Measurements from ENCODE around the gene ABCA5.

DNA sequence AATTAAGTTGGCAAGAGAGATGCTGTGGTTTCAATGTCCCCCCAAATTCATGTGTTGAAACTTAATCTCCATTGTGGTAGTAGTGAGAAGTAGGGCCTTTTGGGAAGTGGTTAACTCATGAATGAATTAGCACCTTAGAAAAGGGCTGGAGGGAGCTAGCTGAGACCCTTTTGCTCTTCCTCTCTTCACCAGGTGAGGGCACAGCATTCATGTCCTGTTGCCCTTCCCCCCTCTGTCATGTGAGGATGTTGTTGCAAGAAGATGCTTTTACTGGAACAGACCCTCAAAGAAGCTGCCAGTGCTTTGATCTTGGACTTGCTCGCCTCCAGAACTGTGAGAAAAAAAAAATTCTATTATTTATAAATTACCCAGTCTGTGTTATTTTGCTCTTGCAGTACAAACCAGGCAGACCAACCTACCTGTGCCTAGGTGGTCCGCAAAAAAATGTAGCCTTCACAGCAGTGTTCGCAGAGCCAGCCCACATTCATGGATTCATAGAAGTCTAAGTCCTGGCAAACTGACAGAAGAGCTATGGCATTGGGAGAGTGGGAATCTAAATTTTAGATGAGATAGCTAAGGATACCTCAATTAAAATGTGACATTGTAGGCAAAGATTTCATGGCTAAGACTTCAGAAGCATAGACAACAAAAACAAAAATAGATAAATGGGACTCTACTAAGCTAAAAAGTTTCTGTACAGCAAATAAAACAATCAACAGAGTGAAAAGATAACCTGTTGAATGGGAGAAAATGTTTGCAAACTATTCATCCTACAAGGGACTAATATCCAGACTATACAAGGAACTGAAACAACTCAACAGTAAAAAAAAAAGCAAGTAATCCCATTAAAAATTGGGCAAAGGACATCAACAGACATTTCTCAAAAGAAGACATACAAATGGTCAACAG, 32.0 kb upstream of the ABCA5 start:
- TF ChIP-seq EZH2 (IDR thresholded peaks at IDR 0.05; ENCODE audit: borderline replicate concordance, low read depth, low read length, severe bottlenecking), result no peak
- TF ChIP-seq, protein P1, sequence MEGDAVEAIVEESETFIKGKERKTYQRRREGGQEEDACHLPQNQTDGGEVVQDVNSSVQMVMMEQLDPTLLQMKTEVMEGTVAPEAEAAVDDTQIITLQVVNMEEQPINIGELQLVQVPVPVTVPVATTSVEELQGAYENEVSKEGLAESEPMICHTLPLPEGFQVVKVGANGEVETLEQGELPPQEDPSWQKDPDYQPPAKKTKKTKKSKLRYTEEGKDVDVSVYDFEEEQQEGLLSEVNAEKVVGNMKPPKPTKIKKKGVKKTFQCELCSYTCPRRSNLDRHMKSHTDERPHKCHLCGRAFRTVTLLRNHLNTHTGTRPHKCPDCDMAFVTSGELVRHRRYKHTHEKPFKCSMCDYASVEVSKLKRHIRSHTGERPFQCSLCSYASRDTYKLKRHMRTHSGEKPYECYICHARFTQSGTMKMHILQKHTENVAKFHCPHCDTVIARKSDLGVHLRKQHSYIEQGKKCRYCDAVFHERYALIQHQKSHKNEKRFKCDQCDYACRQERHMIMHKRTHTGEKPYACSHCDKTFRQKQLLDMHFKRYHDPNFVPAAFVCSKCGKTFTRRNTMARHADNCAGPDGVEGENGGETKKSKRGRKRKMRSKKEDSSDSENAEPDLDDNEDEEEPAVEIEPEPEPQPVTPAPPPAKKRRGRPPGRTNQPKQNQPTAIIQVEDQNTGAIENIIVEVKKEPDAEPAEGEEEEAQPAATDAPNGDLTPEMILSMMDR (IDR thresholded peaks at IDR 0.05; ENCODE audit: borderline replicate concordance, extremely low read depth, low read length, poor library complexity, severe bottlenecking), result peak; percentile 48
